ENCODE measurements around the gene HIPK2. TPM values are rescaled to one million over a fixed set of nuclear protein-coding genes. Genes with fewer than 3 reads are reported as not detected.

HIPK2 gene
- total RNA-seq, 3 donors from 2014 or later: 20.3 to 26.8 (median 26.1) TPM

DNA sequence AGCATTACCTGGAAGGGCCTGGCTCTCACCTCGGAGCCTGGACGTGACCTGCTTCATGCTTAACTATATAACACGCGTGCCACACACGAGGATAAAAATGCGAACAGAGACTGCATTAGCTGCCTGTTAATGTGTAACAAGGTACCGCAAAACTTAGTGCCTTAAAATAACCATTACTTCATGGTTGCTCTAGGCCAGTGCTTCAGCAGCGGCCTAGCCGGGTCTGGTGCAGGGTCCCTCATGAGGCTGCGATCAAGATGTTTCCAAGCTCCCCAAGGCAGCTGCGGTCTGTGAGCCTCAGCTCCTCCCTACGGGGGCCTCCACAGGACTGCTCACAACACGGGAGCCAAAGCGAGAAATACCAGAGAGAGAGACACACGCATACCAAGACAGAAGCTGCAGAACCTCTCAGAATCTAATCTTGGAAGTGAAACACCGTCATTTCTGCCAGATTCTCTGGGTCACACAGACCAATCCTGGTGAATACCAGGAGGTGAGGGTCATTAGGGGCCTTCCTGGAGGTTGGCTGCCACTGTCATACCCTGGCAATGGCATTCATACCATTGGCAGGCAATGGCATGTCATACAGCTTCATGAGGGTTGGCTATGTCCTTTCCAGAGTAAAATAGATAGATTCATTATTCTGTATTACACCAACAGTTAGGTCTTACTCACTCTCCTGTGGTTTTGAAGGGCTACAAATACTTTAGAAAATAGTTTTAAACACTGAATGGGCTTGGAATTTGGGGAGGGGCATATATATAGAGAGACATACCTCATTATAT lies 94.5 kb downstream of the HIPK2 start:
- H3K4me1 Mint-ChIP-seq (ENCODE audit: low read depth): peaks cover 49% of the 10 kb centered on the region
- DNase-seq (no peak), ATAC-seq (no peak)
- peaks cover 9% of the 10 kb centered on the region for H3K9me3 Mint-ChIP-seq
- no peak overlapping the region for H3K4me3 Mint-ChIP-seq
- peaks cover 28% of the 10 kb centered on the region for H3K36me3 Mint-ChIP-seq (ENCODE audit: insufficient read depth)
- no peaks in the 10 kb centered on the region for H3K27me3 Mint-ChIP-seq (ENCODE audit: low read depth)

GRCh38 chr7:139682136-139683013 lies 95.4 kb downstream of the HIPK2 start:
- Mint-ChIP-seq H3K4me1 (ENCODE audit: low read depth) (peaks cover 46% of the 10 kb centered on the region), H3K4me3 (peak overlapping the region; percentile 53), H3K9me3 (peaks cover 9% of the 10 kb centered on the region), H3K36me3 (ENCODE audit: insufficient read depth) (peaks cover 22% of the 10 kb centered on the region), H3K27me3 (ENCODE audit: low read depth) (no peaks in the 10 kb centered on the region)
- no peak for DNase-seq
- peak; percentile 72 to 75 for ATAC-seq

GRCh38 chr7:139681812-139682135 lies 96.0 kb downstream of the HIPK2 start:
- Mint-ChIP-seq H3K4me3 (peak overlapping the region; percentile 53), H3K9me3 (peaks cover 7% of the 10 kb centered on the region), H3K36me3 (ENCODE audit: insufficient read depth) (peaks cover 20% of the 10 kb centered on the region), H3K27me3 (ENCODE audit: low read depth) (no peaks in the 10 kb centered on the region), H3K4me1 (ENCODE audit: low read depth) (peaks cover 45% of the 10 kb centered on the region)
- no peak for DNase-seq
- no peak for ATAC-seq

- no peak for ATAC-seq
- Mint-ChIP-seq H3K27me3 (ENCODE audit: low read depth) (no peaks in the 10 kb centered on the region), H3K9me3 (peaks cover 5% of the 10 kb centered on the region), H3K4me3 (peak overlapping the region; percentile 53), H3K4me1 (ENCODE audit: low read depth) (peaks cover 41% of the 10 kb centered on the region), H3K36me3 (ENCODE audit: insufficient read depth) (peaks cover 17% of the 10 kb centered on the region)
- no peak for DNase-seq
Measured at GRCh38 chr7:139681463-139681755, 96.4 kb downstream of the HIPK2 start.

DNA sequence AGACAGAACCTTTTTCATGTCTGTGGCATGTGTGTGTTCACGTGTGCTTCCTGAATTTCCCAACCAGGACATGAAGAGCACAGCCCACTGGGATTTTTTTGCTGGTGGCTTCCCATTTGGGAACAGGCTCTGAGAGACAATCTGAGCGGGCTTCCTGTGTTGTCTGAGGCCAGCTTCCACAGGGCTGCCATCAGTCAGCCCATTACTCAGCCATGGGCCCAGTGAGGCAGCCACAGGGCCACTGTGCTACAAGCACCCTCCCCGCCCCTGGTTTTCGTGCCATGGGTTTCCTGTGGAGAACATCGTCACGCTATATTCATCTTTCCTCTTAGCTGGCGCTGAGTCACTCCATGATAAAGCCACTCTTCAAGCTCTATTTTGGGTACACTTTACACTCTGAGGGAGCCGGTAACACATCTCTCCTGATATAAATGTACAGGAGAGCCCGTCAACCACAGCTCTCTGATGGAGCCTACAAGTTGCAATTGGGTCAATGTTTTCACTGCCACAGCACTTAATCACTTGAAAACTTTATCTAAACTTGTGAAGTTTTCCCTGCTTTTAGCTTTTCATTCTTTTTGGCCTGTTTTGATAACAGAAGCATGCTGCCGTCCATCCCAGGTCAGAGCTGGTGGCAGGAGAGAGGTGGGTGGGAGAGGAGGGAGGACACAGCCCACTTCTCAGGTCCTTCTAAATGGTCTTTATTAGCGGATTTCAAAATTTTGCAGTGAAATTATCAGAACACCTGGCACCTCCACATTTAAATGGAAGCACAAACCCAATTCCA lies 96.9 kb downstream of the HIPK2 start:
- H3K4me1 Mint-ChIP-seq (ENCODE audit: low read depth): peaks cover 42% of the 10 kb centered on the region
- ATAC-seq (peak; percentile 79 to 82), DNase-seq (peak; percentile 61)
- peaks cover 2% of the 10 kb centered on the region for H3K9me3 Mint-ChIP-seq
- H3K36me3 Mint-ChIP-seq (ENCODE audit: insufficient read depth): peaks cover 14% of the 10 kb centered on the region
- H3K27me3 Mint-ChIP-seq (ENCODE audit: low read depth): no peaks in the 10 kb centered on the region
- H3K4me3 Mint-ChIP-seq: peak overlapping the region; percentile 53

- ATAC-seq (no peak), DNase-seq (no peak)
- Mint-ChIP-seq H3K4me3 (no peak overlapping the region), H3K9me3 (no peaks in the 10 kb centered on the region), H3K27me3 (ENCODE audit: low read depth) (no peaks in the 10 kb centered on the region), H3K4me1 (ENCODE audit: low read depth) (peaks cover 50% of the 10 kb centered on the region), H3K36me3 (ENCODE audit: insufficient read depth) (peaks cover 12% of the 10 kb centered on the region)
Measured at GRCh38 chr7:139679731-139680594, 97.8 kb downstream of the HIPK2 start.

DNA sequence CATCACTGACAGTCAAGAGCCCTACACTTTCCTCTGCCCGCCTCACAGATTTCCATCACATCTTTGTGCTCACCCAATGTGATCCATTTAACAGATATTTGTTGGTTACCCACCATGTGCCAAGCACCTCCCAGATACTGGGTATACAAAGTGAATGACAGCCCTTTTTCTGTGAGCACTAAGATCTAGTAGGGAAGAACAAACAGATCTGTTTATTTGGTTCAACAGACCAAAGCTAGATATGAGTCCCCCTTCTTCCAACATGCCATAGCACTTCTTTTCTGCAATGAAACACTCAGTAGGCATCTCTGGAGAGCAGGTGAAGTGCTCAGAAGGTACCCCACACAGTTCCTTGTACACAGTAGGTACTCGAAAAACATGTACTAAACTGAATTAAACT lies 101.4 kb downstream of the HIPK2 start:
- Mint-ChIP-seq H3K36me3 (ENCODE audit: insufficient read depth) (peaks cover 15% of the 10 kb centered on the region), H3K9me3 (no peaks in the 10 kb centered on the region), H3K27me3 (ENCODE audit: low read depth) (no peaks in the 10 kb centered on the region), H3K4me1 (ENCODE audit: low read depth) (peaks cover 41% of the 10 kb centered on the region), H3K4me3 (no peak overlapping the region)
- ATAC-seq (no peak), DNase-seq (no peak)

DNA sequence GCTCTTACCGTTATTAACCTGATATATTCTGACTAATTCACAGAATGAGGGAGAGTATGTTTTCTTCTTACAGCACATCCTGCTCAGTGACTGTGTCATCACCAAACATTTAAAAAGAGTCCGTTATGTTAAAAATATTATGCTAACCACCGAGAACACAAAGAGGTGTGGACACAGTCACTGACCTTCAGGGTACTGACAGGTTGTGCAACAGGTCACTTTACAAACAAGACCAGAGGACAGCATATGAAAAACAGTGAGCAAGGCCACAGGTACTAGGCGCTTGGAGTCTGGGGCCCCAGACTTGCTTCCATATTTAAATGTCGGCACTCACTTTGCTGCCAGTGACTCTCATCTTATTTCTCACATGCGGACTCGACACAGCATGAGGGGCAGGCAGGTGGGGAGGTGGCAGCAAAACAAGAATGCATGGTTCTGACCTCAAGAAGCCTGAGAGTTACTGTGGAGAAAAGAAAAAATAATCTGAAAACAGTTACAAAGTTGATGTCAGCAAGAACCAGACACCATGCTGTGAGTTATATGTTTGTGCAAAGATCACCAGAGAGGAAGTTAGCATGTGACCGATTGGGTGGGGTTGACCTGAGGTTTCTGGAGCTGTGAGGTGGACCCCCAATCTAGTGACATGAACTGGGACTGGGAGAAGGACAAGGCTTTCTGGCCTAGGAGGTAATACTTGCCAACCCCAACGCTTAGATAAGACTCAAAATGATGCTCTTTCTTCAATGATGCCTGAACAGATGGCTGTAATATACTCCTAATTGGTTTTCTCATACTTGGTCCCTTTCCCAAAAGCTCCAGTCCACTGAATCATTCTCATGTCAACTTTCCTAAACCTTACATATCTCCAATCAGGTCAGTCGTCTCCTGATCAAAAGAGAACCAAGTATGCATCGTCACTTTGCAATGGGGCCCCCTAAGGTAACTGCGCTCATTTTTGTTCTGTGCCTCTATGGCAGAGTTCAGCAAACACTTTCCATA lies 102.4 kb downstream of the HIPK2 start:
- Mint-ChIP-seq H3K9me3 (no peaks in the 10 kb centered on the region), H3K36me3 (ENCODE audit: insufficient read depth) (peaks cover 15% of the 10 kb centered on the region), H3K4me1 (ENCODE audit: low read depth) (peaks cover 33% of the 10 kb centered on the region)

GRCh38 chr7:139674752-139675126 lies 103.1 kb downstream of the HIPK2 start:
- no peaks in the 10 kb centered on the region for H3K9me3 Mint-ChIP-seq
- peaks cover 15% of the 10 kb centered on the region for H3K36me3 Mint-ChIP-seq (ENCODE audit: insufficient read depth)
- no peaks in the 10 kb centered on the region for H3K27me3 Mint-ChIP-seq (ENCODE audit: low read depth)
- no peak overlapping the region for H3K4me3 Mint-ChIP-seq
- DNase-seq (no peak), ATAC-seq (no peak)
- H3K4me1 Mint-ChIP-seq (ENCODE audit: low read depth): peaks cover 34% of the 10 kb centered on the region

More for the DNA sequence above, 102.4 kb downstream of the HIPK2 start:
- H3K4me3 Mint-ChIP-seq: no peak overlapping the region
- DNase-seq: no peak
- ATAC-seq: no peak
- H3K27me3 Mint-ChIP-seq (ENCODE audit: low read depth): no peaks in the 10 kb centered on the region

- no peaks in the 10 kb centered on the region for H3K9me3 Mint-ChIP-seq
- peaks cover 14% of the 10 kb centered on the region for H3K36me3 Mint-ChIP-seq (ENCODE audit: insufficient read depth)
Measured at GRCh38 chr7:139674341-139674740, 103.5 kb downstream of the HIPK2 start.

GRCh38 chr7:139673762-139674161 lies 104.0 kb downstream of the HIPK2 start:
- Mint-ChIP-seq H3K4me3 (no peak overlapping the region), H3K27me3 (ENCODE audit: low read depth) (no peaks in the 10 kb centered on the region), H3K4me1 (ENCODE audit: low read depth) (peaks cover 43% of the 10 kb centered on the region), H3K9me3 (no peaks in the 10 kb centered on the region), H3K36me3 (ENCODE audit: insufficient read depth) (peaks cover 14% of the 10 kb centered on the region)
- ATAC-seq (no peak), DNase-seq (no peak)

More at GRCh38 chr7:139674341-139674740, 103.5 kb downstream of the HIPK2 start:
- Mint-ChIP-seq H3K4me3 (no peak overlapping the region), H3K4me1 (ENCODE audit: low read depth) (peaks cover 37% of the 10 kb centered on the region), H3K27me3 (ENCODE audit: low read depth) (no peaks in the 10 kb centered on the region)
- ATAC-seq (no peak), DNase-seq (no peak)

GRCh38 chr7:139673230-139673629 lies 104.6 kb downstream of the HIPK2 start:
- Mint-ChIP-seq H3K27me3 (ENCODE audit: low read depth) (no peaks in the 10 kb centered on the region), H3K4me1 (ENCODE audit: low read depth) (peaks cover 45% of the 10 kb centered on the region), H3K4me3 (no peak overlapping the region), H3K9me3 (no peaks in the 10 kb centered on the region), H3K36me3 (ENCODE audit: insufficient read depth) (peaks cover 13% of the 10 kb centered on the region)
- ATAC-seq: peak; percentile 73 to 79
- no peak for DNase-seq

DNA sequence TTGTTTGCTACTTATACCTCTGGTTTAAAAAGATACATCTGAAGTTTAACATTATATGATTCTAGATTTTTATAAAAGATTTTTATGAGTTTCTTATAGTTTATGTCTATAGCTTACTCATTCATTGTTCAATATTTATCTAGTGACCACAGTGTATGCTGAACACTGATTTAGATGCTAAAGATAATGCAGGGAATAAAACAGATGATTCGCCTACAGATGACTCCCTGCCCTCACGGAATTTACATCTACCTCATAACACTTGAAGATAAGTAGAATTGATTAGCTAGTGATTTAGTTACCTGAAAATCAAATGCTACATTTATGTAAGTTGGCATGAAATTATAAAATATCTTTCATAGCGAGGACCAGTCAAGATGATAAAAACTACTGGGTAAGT lies 105.8 kb downstream of the HIPK2 start:
- Mint-ChIP-seq H3K4me3 (no peak overlapping the region), H3K36me3 (ENCODE audit: insufficient read depth) (peaks cover 13% of the 10 kb centered on the region), H3K4me1 (ENCODE audit: low read depth) (peaks cover 45% of the 10 kb centered on the region), H3K9me3 (no peaks in the 10 kb centered on the region), H3K27me3 (ENCODE audit: low read depth) (no peaks in the 10 kb centered on the region)
- ATAC-seq: no peak
- DNase-seq: no peak
